ENCODE data around the gene UHRF1. TPM values are rescaled to one million over a fixed set of nuclear protein-coding genes. Genes with fewer than 3 reads are reported as not detected.

Gene UHRF1
- total and polyA plus RNA-seq, 2 of the 13 experiments (the other 11 are each of a cell fraction or from before 2014, with no cell fraction given): 6.8 to 78.4 TPM

DNA sequence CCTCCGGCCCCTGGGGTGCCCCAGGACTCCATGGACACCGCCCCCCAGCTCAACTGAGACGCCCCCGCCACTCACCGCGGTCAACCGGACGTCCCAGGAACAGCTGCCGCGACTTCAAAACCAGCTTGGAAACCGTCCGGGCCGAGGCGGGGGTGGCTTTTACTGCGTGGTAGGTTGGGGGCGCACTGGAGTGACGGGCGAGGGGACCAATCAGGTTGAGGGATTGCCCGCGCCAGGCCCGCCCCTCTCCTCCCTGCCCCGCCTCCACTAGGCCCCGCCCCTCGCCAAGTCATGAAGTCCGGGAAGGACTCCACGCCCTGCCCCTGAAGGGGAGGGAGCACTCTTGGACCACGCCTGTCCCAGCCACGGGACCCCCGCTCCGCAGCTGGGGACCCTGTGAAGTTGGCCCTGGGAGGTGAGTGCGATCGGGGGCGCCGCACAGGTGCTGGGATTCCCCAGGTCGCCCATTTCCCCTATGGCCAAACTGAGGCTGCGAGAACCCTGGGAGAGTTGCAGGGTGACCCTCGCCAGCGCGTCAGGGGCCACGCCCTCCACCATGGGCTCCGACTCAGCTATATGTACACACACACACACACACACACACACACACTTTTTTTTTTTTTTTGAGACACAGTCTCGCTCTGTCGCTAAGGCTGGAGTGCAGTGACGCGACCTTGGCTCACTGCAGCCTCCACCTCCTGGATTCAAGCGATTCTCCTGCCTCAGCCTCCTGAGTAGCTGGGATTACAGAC lies 41.6 kb upstream of the UHRF1 start, which contains the start of gene PLIN3 (continued):
- TF ChIP-seq, protein P1, sequence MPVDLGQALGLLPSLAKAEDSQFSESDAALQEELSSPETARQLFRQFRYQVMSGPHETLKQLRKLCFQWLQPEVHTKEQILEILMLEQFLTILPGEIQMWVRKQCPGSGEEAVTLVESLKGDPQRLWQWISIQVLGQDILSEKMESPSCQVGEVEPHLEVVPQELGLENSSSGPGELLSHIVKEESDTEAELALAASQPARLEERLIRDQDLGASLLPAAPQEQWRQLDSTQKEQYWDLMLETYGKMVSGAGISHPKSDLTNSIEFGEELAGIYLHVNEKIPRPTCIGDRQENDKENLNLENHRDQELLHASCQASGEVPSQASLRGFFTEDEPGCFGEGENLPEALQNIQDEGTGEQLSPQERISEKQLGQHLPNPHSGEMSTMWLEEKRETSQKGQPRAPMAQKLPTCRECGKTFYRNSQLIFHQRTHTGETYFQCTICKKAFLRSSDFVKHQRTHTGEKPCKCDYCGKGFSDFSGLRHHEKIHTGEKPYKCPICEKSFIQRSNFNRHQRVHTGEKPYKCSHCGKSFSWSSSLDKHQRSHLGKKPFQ (CRISPR knock-in tag; IDR thresholded peaks at IDR 0.05; ENCODE audit: insufficient replicate concordance): peak; percentile 84
- TF ChIP-seq, protein P2, sequence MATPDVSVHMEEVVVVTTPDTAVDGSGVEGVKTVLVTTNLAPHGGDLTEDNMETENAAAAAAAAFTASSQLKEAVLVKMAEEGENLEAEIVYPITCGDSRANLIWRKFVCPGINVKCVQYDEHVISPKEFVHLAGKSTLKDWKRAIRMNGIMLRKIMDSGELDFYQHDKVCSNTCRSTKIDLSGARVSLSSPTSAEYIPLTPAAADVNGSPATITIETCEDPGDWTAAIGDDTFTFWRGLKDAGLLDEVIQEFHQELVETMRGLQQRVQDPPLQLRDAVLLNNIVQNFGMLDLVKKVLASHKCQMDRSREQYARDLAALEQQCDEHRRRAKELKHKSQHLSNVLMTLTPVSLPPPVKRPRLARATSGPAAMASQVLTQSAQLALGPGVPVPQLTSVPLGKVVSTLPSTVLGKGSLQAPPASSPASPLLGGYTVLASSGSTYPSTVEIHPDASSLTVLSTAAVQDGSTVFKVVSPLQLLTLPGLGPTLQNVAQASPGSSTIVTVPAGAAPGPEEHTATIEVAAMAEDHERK (CRISPR knock-in tag; IDR thresholded peaks at IDR 0.05; ENCODE audit: low read depth): no peak
- TF ChIP-seq, protein P3, sequence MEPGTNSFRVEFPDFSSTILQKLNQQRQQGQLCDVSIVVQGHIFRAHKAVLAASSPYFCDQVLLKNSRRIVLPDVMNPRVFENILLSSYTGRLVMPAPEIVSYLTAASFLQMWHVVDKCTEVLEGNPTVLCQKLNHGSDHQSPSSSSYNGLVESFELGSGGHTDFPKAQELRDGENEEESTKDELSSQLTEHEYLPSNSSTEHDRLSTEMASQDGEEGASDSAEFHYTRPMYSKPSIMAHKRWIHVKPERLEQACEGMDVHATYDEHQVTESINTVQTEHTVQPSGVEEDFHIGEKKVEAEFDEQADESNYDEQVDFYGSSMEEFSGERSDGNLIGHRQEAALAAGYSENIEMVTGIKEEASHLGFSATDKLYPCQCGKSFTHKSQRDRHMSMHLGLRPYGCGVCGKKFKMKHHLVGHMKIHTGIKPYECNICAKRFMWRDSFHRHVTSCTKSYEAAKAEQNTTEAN (CRISPR knock-in tag; conservative IDR thresholded peaks at IDR 0.05): no peak
- no peak for TF ChIP-seq CEBPB (IDR thresholded peaks at IDR 0.05; ENCODE audit: borderline replicate concordance, low read depth, low read length)
- TF ChIP-seq, protein P4, sequence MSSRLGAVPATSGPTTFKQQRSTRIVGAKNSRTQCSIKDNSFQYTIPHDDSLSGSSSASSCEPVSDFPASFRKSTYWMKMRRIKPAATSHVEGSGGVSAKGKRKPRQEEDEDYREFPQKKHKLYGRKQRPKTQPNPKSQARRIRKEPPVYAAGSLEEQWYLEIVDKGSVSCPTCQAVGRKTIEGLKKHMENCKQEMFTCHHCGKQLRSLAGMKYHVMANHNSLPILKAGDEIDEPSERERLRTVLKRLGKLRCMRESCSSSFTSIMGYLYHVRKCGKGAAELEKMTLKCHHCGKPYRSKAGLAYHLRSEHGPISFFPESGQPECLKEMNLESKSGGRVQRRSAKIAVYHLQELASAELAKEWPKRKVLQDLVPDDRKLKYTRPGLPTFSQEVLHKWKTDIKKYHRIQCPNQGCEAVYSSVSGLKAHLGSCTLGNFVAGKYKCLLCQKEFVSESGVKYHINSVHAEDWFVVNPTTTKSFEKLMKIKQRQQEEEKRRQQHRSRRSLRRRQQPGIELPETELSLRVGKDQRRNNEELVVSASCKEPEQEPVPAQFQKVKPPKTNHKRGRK (CRISPR knock-in tag; IDR thresholded peaks at IDR 0.05): no peak
- no peak for TF ChIP-seq ZNF510 (CRISPR knock-in tag; IDR thresholded peaks at IDR 0.05; ENCODE audit: low read depth)
- 0 out of 2 replicates have a peak, but pooled peaks have one; percentile 14 for TF ChIP-seq ZKSCAN1 (IDR thresholded peaks at IDR 0.05; ENCODE audit: low read length)
- TF ChIP-seq RAD51 (IDR thresholded peaks at IDR 0.05; ENCODE audit: borderline replicate concordance): no peak
- TF ChIP-seq SP4 (CRISPR knock-in tag; IDR thresholded peaks at IDR 0.05): peak; percentile 97
- TF ChIP-seq ZBTB8A (CRISPR knock-in tag; IDR thresholded peaks at IDR 0.05; ENCODE audit: borderline replicate concordance, low read depth): no peak
- TF ChIP-seq ZNF329 (CRISPR knock-in tag; IDR thresholded peaks at IDR 0.05; ENCODE audit: low read depth): no peak; the same call in 1 of the 2 replicates
- TF ChIP-seq CREM (IDR thresholded peaks at IDR 0.05): 0 out of 2 replicates have a peak, but pooled peaks have one; percentile 13
- no peak for TF ChIP-seq CREM (CRISPR knock-in tag; IDR thresholded peaks at IDR 0.05)
- TF ChIP-seq PCBP1 (IDR thresholded peaks at IDR 0.05; ENCODE audit: borderline replicate concordance, low read depth, low read length): peak; percentile 83; the same call in 1 of the 2 replicates
- TF ChIP-seq, protein P5, sequence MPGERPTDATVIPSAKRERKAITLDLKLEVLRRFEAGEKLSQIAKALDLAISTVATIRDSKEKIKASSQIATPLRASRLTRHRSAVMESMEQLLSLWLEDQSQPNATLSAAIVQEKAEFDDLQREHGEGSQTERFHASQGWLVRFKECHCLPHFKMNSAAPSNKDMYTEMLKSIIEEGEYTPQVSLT (CRISPR knock-in tag; IDR thresholded peaks at IDR 0.05; ENCODE audit: borderline replicate concordance, low read depth): 0 out of 2 replicates have a peak, but pooled peaks have one; percentile 48
- TF ChIP-seq ZSCAN22 (CRISPR knock-in tag; IDR thresholded peaks at IDR 0.05): no peak
- no peak for TF ChIP-seq CC2D1A (CRISPR knock-in tag; IDR thresholded peaks at IDR 0.05)
- peak; percentile 87 for TF ChIP-seq HIVEP1 (CRISPR knock-in tag; IDR thresholded peaks at IDR 0.05)
- peak; percentile 92 for TF ChIP-seq NFYC (CRISPR knock-in tag; IDR thresholded peaks at IDR 0.05)
- no peak for TF ChIP-seq MLLT10 (CRISPR knock-in tag; IDR thresholded peaks at IDR 0.05)
- TF ChIP-seq SCMH1 (CRISPR knock-in tag; IDR thresholded peaks at IDR 0.05; ENCODE audit: borderline replicate concordance): no peak
